GM10266 (cell line): Measurements from ENCODE around the gene YWHAH.

Source experiments
- DNase-seq: peaks from one replicate; pipeline ENCODE4 v3.0.0; 2012; ENCODE audit errors: extremely low spot score
- CTCF ChIP-seq: IDR thresholded peaks from 2 replicates; pipeline ENCODE4 v1.5.1; 2012; ENCODE audit warnings: mild to moderate bottlenecking, low read depth; ENCODE audit not compliant: control insufficient read depth, insufficient read depth; ENCODE audit errors: missing control alignments

YWHAH gene

GRCh38 chr22:31954535-31955523 lies 10.5 kb downstream of the YWHAH start:
- TF ChIP-seq CTCF = no peak
- DNase-seq = no peak

- TF ChIP-seq CTCF = no peak
- no peak for DNase-seq
Observed at GRCh38 chr22:31956360-31956759, 12.0 kb downstream of the YWHAH start.

GRCh38 chr22:31957970-31958594 lies 13.7 kb downstream of the YWHAH start:
- no peak for TF ChIP-seq CTCF
- DNase-seq = no peak

GRCh38 chr22:31958625-31959239 lies 14.4 kb downstream of the YWHAH start:
- DNase-seq = no peak
- TF ChIP-seq CTCF = no peak

- TF ChIP-seq CTCF = no peak
- no peak for DNase-seq
Observed at GRCh38 chr22:31960767-31961166, 16.4 kb downstream of the YWHAH start.

GRCh38 chr22:31962387-31963125 lies 18.2 kb downstream of the YWHAH start:
- TF ChIP-seq CTCF = no peak
- no peak for DNase-seq
